Measurements from ENCODE around the gene AUTS2.

The AUTS2 gene

GRCh38 chr7:70599446-70600190 is 1001.3 kb downstream of the AUTS2 start:
- no peak for DNase-seq

DNA sequence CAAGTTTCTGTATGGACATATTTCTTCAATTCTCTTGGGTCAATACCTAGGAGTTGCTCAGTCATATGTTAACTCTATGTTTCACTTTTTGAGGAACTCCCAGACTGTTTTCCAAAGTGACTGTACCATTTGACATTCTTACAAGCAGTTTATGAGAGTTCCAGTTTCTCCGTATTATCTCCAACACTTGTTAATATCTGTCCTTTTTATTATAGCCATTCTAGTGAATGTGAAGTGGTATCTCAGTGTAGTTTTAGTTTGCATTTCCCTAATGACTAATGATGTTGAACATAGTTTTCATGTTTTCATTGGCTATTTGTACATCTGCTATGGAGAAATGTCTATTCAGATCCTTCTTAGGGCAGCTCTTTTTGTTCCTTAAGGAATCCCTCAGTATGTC is 1002.7 kb downstream of the AUTS2 start:
- no peak for DNase-seq

DNA sequence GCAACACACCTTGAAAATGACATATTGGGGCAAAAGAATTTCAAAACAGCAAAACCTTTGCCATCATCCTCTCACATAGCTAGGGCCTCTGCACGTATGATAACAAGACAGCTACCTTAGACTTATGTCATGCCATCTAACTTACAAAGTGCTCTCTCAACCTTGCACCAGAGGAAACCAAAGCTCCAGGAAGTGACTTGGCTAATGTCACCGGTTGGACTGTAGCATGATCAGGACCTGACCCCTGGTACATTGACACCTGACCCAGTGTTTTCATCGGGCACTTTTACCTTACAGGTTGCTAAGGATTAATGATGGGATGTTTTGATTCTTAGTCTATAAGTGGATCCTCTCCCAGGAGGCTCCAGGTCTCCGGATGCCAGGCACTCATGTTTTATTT is 1003.8 kb downstream of the AUTS2 start:
- DNase-seq, result no peak

DNA sequence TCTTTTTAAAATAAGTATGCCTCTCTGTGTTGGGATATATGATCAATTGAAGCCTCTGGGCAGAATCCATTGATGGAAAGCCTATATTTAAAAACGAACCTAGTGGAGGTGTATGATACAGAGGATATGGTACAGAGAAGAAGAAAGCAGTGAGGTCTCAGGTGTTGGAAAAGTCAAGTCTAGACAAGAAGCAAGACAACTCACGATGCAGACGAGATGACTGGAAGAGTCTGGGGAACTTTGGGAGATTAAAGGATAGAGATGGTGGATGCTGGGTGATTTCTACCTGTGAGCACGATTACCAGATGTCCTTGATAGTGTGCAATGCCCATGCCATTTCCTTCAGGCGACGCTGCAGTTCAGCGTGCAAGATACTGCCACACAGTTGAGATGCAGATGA is 1009.0 kb downstream of the AUTS2 start:
- no peak for DNase-seq

GRCh38 chr7:70607759-70608158 is 1009.5 kb downstream of the AUTS2 start:
- DNase-seq, result no peak

DNA sequence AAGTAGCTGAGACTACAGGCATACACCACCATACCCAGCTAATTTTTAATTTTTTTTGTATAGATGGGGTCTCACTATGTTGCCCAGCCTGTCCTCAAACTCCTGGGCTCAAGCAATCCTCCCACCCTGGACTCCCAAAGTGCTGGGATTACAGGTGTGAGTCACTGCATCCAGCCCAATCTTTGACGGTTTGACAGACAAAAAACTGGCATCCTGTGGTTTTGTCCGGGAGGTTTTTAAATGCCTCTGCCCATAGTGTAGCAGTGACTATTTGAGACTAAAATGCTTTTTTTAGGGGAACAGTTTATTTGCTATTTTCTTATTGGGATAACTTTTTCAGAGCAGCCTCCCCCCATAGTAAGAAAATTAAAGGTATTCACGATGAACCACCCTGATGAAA is 1010.0 kb downstream of the AUTS2 start:
- no peak for DNase-seq

- DNase-seq, result no peak
These were observed 1014.5 kb downstream of the AUTS2 start for GRCh38 chr7:70612811-70613210.

DNA sequence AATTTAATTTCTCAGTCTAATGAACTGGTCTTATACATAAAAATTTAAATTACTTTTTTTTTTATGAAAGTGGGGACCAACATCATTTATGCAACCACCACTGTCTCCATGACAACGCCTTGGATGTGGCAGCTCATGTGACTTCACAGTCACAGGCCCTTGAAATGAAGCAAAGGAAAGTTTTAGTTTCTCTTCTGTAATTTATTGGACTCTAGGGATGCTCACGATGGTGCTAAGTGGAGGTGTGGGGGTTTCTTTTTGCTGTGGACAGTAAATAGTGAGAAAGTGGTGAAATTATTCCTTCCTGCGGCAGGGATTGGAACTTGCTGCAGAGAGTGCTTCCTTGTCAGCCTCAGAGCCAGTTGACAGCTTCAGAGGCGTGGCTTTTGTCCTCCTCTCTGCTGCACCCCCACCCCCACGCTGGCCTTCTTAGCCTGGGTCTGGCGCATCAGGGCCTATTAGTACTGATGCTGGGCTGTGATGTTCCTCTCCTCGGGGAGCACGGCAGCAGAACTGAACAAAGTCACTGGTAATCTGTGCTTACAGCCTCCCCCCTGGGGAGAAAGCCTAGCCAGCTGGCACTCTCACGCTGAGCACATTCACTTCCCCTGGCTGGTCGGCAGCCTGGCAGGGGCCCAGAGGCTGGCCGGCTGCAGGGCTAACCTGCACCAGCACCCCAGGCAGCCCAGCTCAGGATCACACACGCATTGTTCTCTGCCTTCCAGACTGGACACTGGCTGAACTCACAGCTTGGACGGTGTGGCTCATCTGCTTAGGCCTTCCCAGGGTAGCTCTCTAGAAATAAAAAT is 1016.2 kb downstream of the AUTS2 start:
- no peak for DNase-seq

GRCh38 chr7:70615066-70615606 is 1016.9 kb downstream of the AUTS2 start:
- DNase-seq, result no peak

GRCh38 chr7:70616211-70616610 is 1017.9 kb downstream of the AUTS2 start:
- no peak for DNase-seq

DNA sequence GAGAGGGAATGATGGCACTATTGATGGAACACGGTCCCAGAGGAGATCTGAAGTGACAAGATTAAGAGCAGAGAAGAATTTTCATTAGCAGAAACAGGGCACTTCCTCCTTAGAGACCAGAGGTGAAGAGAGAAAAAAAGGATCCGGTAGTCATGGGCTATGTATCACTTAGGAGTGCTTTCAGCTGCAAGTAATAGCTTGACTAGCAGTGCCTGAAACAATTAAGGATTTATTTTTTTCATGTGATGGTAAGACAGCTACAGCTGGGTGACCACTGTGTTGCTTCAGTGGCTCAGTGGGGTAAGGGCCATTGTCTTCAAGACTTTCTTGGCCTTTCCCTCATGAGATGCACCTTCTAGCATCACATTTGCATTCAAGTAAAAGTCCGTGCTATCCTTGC is 1018.5 kb downstream of the AUTS2 start:
- DNase-seq, result no peak

- DNase-seq, result no peak
These were observed 1019.8 kb downstream of the AUTS2 start for GRCh38 chr7:70618020-70618551.

DNA sequence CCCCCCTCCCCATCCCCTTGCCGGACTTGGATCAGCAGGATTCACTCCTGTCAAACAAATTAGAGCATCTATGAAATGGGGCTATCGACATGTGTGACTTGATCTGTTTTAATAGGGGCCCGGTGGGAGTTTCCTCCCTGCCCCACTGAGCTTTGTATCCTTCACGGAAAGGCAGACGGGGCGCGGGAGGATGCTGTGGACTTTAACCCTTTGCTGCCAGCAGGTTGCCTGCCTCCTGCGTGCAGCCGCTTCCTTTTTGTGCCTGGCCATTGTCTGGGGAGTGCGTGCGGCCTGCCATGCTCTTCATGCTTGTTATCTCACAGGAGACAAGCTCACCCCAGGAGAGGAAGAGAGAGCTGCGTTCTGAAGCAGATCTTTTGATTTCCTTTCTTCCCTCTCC is 1020.9 kb downstream of the AUTS2 start:
- DNase-seq, result no peak

DNA sequence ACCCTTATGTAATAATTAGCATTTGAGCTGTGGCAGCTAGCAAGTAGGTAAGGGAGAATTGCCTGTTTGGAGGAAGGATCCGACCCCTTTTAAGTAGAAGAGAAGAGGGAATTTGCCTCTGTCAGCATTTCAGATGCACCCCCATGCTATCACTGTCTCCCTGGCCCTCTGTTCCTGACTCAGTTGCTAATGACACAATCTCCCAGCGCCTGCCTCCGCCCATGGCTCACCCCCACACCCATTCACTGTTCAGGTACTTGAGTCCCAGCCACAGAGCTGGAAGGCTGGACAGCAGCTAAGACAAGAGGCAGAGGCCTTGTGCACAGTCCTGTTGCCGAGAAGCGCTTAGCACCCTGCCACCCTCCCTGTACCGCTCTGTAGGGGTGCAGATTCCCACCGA is 1021.4 kb downstream of the AUTS2 start:
- DNase-seq, result no peak

GRCh38 chr7:70620333-70621055 is 1022.2 kb downstream of the AUTS2 start:
- no peak for DNase-seq

DNA sequence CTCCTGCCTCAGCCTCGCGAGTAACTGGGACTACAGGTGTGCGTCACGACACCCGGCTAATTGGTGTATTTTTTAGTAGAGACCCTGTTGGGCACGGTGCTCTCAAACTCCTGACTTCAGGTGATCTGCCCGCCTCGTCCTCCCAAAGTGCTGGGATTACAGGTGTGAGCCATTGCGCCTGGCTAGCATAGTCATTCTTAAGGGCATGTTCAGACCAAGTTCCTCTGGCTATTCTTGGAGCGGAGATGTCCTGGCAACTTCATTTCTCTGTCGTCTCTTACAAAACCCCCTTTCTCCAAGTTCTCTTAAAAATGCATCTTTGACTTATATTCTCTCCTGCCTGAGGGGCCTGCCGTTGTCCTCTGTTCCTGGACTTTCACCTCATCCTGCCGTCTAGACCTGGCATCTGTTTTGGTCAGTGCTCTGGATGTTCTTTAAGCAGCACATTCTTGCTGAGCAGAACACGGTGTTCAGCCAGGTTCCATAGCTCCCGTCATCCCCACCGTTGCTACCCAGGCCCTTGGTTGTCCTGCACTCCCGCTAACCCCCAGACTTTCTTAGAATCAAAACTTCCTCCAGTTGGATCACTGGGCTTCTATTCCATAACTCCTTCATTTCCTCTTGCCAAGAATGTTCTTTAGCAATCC is 1023.8 kb downstream of the AUTS2 start:
- no peak for DNase-seq

DNA sequence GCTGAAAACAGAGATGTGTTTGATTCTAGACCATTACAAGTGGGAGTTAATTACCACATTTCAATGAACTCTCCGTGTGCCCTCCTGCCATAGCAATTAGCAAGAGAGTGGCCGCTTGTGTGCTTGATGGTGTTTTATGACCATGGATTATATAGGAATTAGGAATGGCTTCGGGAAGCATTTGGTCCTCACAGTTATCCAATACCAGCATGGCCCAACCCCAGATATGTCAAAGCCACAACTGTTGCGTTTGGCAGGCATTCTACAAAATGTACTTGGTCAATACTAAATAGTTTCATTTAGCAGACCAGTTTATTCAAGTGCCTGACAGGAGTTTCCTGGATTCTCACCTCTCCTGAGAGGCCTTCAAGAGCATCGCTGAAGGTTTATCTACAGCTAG is 1024.7 kb downstream of the AUTS2 start:
- no peak for DNase-seq

GRCh38 chr7:70624500-70625103 is 1026.3 kb downstream of the AUTS2 start:
- no peak for DNase-seq

DNA sequence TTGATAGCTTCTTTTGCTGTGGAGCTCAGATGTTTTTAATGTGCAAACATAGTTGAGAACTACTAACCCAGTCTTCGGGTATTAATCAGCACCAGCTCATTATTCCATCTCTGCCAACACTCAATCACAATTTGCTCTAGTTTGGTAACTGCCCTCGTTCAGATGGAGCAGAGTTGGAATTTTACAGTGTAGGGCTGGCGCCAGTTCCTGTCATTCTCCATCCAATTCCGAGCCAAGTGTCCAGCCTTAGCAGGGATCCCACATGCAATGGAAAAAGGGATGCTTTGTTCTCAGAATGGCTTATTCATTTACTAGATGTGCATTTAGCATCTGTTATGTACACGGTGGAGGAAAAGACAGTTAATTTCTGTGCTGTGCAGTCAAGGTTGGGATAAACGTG is 1029.2 kb downstream of the AUTS2 start:
- no peak for DNase-seq

GRCh38 chr7:70630440-70630817 is 1032.2 kb downstream of the AUTS2 start:
- DNase-seq, result no peak

DNA sequence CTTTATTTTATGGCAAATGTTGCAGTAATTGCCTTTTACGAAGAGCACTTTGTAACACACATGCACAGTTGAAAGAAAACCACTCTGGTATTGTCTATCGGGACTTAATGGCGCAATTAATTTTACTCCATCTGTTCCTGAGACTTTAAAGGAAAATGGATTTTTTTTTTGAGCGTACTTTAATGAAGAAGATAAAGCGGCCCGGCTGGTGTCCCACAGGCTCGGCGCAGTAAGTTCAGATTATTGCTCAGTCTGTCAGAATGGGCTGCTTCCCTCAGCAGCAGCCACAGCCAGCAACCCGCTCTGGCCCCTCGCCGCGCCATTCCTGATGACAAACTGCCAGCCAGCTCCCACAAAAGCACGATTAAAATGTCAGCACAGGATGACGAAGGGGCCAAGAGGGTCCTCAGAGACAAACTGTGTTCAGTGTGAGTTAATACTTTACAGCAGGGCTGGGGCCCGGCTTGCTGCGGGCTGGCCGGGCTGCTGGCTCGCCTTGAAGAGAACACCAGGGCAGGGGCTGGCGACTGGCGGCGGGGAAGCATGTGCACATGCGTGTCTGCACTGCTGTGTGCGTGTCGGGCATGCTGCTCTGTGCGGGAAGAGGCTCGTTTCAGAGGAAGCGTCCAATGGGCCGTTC is 1032.7 kb downstream of the AUTS2 start:
- DNase-seq, result no peak

DNA sequence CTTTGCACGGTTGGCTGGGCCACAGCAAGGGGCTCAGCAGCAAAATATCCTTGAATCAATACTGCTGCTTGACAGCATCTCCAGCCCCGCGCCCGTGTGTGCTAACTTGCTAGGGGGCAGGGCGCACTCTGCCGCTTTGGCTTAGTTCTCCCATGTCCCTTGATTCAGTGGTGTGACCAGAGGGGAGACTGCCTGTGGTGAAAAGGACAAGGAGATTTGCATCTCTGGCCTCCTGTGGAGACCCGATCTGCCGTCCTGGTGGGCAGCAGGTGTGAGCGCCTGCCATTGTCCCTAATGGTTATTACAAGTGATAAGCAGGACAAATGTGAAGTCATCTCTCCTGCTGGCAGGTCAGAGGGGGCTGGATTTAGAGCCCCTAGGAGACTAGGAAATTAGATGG is 1033.4 kb downstream of the AUTS2 start:
- no peak for DNase-seq

Data from inflammatory macrophage treated with lipopolysaccharide for 1 hour (primary cell).